Stimulated activated CD4-positive, alpha-beta T cell treated with anti-CD3 and anti-CD28 coated beads, TNF-alpha, amount 100 ng/mL, for 1 hour (primary cell): ENCODE measurements around the gene DCTN3.

Experiments
- DNase-seq, 3 donors: peaks; one replicate each; pipeline ENCODE4 v3.0.0-alpha.2; 2020; ENCODE audit warnings: low read depth in 3 of 3, low spot score in 1 of 3

DCTN3 gene

DNA sequence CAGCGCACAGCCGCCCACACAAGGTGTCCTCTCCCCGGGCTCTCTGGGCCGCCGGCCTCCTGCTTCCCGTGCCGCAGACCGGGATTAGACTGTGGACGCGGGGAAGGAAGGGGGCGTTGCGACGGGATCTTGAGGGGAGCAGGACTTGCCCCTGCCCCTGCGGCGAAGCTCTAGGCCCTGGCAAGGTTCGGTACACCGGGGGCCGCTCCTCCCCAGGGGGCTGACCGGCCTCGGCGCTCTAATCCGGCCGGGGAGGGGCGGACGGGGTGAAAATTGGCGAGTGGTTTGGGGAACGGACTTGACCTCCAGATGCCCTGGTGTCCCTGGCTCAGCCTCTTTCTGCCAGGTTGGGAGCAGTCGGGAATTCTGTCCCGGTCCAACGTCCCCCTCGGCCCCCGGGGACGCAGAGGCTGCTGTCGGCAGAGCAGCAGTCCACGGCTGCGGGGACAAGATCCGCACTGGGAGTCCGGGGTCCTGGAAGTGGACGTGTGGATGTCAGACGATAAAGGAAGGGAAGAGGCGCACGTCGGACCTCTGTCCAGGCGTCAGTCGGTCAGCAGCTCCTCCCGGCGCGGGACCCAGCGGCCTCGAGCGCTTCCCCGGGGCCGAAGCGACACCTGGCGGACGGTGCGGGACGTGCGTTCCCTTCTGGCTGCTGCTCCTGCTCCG, 28.9 kb downstream of the DCTN3 start:
- DNase-seq: peak; percentile 49 to 79 (median 51)

DNA sequence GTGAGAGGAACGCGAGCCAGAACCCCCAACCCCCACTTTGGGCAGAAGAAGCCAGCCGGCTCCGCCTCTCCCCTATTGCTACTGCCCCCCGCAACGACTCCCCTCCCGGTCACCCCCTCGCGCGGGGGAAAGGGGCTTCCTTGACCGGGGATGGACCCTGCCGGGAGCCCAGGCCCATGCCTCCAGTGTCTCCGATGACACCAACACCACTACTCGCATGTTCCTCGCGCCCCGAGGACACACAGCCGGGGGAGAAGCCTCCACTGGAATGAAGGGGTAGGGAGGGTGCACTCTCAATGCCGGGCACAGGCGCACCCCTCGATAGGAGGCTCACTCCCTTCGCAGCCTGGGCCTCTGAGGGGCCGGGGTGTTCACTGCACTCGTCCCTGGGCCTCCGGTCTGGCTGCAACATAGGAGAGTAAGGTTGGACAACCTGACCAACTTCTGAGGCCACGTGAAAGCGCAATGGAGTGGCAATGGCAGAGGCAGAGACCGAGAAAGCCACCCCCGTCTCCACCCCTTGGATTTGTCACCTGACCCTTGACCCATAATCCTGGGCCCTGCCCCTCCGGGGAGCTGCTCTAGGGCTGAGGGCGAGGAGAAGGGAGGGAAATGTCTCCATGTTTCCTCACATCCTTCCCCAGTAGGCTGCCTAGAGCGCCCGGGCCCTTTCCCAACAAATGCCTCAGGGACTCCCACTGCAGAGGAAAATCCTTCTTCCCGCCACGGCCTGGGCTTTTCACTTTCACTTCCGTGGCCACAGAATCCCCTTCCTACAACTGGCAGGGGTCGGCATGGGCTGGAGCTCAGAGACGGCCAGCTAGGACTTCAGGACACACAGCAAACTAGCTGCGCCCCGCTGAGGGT, 29.7 kb downstream of the DCTN3 start:
- no peak for DNase-seq

DNA sequence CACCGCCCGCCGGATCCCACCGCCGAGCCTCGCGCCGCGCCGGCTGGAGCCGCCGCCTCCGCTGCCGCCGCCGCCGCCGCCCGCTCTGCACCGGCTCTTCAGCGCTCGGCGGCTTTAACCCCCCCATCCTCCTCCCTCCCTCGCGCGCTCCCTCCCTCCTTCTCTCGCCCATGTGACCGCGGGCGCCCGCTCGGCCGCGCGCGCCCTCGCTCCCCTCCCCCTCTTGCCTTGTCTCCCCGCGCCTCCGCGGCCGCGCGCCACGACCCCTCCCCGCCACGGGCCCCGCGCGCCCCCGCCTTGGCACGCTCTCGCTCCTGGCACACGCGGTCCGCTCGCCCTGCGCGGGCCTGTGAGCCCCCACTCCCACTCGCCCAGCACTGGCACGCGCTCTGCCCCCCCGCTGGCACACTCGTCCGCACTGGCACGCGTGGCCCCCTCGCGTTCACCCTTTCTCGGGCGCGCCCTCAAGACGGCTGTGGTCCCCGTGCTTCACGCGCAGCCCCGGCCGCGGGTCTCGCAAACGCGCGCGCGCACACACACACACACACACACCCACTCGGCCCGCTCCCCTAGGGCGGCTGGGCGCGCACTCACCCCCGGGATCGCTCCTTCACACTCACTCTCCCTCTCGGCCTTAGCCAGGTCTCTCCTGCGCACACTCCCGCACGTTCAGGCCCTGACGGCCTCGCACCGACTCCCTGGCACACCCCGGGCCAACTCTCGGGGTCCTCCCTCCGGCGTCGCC, 30.5 kb downstream of the DCTN3 start, which contains the start of gene CNTFR:
Gene CNTFR, minus strand, starts transcription at position 89 of the 745 bp plus-strand sequence. CDS start 20,743 bp downstream, outside the sequence.
- DNase-seq: no peak

DNA sequence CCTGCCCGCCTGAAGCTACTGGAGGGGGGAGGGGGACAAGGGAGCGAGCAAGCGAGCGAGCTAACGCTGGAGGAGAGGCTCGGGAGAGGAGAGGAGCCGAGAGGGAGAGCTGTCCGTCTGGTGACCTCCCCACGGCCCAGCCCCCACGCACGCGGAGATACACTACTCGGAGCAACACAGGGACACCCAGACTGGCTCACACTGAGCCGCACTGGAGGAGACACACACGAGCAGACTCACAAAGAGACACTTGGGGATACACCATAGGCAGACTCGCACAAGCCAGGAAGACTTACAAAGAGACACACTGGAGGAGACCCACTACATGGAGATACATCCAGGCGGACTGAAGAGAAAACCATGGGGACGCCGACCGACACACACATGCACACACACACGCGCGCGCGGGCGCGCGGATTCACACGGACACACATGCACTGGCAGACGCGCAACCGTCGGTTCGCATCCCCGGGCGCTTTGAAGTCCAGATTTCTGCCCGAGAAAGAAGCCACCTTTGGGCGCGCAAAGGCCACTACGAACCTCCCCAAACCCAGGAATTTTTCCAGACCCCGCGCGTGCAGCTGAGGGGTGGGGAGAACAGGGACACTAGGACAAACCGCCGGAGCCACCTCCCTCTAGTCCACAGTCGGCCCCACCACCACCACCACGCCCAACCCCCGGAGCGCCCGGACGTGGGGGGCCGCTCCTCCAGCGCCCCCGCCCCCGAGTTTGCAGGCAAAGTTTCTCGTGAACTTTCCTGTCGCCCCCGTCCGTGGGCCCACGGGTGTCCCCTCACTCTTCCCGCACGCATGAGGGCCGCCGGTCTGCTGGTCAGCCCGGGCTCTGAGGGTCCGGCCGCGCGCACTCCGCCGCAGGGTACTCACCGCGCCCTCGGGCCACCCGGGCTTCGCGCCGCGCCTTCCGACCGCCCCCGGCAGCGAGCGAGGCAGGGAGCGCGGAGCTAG, 31.3 kb downstream of the DCTN3 start:
- no peak for DNase-seq

DNA sequence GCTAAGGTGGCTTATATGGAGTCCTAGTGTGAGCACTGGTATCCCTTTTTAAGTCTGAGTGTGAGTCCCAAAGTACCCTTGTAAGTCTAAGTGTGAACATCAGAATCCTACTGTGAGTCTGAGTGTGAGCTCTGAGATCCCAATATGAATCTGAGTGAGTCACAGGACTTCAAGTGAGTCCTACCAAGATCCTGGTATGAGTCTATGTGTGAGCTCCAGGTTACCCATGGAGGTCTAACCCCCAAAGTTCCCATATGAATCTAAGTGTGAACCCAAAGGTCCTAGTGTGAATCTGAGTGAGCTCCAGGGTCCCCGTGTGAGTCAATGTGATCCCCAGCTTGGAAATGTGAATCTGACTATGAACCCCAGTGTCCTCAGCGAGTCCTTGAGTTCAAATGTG, 33.0 kb downstream of the DCTN3 start:
- DNase-seq: no peak

DNA sequence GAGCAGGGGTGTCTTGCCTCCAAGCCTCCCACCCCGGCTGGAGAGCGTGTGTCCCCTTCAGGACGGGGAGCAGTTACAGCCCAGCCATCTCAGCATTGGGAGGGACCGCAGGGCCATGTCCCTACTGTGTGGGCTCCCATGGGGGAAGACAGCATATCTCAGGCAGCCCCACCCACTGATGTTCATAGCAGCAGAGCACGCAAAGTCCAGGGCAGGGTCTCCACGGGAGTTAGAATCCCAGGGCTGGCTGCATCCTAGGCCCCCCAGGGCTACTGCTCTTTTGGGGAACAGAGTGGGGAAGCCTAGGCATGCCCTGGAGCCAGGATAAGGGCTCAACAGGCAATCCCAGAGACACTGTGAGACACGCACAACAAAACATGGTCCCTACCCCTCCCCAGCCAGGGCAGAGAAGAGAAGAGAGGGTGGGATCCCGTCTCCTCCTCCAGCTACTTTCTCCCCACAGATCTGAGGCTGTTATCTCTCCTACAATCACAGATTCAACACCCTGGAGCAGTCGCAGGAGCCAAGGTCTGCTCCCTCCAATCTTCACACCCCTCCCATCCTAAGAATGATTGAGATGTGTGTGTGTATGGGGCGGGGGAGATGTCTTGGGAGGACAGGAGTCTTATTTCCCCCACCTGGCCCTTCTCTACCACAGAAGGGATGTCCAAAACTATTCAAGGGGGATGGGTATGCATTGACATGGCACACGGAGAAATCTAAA, 34.2 kb downstream of the DCTN3 start:
- DNase-seq: no peak

DNA sequence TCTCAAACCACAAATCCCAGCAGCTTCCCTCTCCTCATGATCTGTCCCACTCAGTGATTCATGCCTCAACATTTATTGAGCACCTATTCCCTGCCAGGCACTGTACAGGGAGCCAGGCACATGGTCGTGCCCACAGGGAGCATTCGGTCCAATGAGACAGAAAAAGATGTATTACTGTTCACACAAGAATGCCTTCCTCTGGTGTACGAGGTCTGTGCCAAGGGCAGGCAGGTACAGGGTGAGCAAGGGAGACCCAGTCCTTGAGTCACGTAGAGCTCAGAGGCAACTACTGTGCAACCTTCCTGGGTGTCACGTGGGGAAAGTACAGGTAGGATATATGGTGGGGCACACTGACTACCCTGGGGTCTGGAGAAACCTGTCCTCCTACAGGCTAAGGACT, 35.3 kb downstream of the DCTN3 start:
- DNase-seq: no peak

DNA sequence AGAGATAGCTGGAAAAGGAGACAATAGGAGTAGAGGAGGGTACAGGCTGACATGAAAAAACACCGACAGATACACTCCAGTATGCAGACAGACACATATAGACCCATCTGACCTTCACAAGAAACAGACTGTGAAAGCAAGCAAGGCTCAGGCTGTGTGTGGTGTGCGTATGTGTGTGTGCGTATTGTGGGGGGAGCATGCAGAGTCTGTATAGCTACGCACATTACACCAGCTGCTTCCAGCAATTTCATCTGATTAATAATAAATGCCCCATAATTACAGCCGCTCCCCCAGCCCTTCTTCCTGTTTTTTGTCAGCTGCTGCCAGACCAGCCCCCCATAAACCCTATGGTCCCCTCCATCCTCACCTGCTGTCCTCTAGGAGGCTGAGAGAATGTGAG, 37.5 kb downstream of the DCTN3 start:
- no peak for DNase-seq

DNA sequence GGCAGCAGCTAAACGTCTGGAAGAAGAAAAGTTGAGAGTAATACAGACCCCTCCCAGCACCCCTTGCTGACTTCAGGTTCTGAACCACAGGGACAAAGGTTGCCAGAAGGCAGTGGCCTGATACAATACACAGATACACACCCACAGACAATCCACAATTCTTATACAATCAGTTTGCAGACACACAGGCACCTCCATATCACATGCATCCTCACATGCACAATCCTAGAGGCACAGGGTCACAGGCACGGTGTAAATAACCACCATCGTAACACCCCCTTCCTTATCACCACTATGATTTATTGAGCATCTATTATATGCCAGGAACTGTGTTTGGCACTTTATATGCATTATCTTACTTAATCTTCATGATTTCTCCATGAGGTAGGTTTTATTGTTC, 39.0 kb downstream of the DCTN3 start:
- DNase-seq: no peak

DNA sequence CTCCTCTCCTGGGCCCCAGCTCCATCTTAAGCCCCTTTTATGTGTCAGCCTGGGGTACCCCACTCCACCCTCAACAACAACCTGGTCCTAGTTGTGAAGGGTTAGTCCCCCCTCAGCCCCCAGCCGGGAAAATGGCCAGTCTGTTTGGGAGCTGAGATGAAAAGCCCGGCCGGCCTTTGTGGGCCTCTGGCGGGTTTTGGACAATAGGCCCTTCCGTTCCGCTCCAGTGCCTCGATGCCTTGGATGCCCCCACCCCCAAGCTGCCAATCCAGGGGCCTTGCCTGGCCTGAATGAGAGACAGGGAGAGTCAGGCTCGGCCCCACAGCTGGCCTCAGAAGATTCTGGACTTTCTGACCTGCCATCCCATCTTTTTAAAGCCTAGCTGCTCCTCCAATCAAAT, 39.9 kb downstream of the DCTN3 start:
- no peak for DNase-seq

DNA sequence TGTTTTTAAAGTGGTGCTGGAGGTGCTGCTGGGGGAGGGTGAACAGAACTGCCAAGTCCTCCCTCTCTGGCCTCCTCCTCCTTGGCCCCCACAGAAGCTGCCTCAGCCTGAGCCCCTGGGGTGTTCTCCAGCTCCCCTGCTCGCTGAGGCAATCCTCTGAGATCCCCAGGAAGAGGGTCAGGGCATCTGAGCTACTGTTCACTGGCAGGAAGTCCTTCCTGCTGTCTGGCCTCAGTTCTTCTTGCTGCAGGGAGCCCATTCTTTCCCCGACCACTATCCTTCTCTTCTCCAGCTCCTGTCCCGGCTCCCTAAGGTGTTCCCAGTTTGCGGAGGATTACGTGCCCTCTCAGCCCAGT, 40.5 kb downstream of the DCTN3 start:
- DNase-seq: no peak

DNA sequence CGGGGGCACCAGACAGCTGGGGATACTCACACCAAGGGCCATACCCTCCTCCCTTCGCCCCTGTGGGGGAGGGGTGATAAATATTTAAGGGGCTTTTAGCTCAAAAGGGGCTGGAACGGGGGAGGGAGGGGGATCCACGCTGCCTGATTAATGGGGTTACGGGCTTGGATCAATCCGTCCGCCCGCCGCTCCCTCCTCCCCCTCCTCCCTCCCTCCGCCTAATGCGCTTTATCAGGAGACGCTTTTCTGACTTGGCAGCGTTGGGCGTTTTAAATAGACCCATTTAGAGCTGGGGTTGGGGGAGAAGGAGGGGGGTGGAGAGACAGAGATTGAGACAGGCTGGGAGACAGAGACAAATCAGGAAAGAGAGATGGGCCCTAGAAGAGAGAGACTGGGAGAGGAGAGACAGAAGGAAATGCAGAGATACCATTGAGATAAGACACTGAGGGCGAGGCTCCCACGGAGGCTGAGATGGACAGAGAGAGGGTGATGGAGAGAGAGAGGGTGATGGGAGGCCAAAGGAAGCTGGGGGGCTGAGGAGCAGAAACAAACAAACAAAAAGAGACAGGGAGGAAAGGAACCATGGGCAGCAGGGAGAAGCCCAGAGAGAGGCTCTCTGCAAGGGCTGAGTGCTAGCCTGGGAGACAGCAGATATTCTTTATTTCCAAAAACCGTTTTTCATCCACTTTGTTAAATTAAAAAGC, 41.0 kb downstream of the DCTN3 start:
- no peak for DNase-seq

DNA sequence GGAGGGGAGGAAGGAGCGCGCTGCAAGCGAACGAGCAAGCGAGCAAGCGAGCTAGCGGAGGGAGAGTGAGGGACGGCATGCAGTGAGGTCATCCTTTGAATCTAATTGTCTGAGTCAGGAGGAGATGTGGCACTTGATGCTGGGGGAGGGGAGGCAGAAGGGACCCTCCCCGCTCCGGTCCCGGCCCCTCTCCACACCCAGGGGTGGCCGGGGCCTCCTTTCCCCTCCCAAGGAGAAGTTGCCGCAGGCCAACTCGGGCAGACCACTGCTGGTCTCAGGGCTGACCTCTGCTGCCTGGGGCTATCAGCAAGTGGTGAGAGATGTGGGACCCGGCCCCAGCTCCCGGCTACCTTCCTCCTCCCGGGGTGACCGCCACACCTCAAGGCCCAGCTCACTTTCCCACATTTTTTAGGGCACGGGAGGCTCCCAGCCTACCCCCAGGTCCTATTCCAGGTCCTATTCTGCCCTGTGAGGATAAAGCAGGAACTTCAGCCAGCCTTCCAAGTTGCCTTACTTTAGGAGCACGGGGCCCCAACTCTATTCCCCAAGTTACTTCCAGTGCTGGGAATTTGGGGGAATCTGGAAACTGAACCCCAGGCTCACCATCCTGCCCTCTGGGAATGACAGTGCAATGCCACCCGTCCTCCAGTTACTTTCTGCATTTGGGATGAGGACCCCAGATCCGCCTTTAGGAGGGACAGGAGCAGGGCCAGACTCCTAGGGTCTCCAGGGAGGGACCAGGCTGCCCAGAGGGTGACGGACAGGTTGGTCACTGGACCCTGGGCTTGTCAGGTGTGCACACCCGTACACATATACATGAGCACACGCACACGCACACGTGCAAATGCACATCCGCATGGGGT, 41.8 kb downstream of the DCTN3 start:
- DNase-seq: no peak

DNA sequence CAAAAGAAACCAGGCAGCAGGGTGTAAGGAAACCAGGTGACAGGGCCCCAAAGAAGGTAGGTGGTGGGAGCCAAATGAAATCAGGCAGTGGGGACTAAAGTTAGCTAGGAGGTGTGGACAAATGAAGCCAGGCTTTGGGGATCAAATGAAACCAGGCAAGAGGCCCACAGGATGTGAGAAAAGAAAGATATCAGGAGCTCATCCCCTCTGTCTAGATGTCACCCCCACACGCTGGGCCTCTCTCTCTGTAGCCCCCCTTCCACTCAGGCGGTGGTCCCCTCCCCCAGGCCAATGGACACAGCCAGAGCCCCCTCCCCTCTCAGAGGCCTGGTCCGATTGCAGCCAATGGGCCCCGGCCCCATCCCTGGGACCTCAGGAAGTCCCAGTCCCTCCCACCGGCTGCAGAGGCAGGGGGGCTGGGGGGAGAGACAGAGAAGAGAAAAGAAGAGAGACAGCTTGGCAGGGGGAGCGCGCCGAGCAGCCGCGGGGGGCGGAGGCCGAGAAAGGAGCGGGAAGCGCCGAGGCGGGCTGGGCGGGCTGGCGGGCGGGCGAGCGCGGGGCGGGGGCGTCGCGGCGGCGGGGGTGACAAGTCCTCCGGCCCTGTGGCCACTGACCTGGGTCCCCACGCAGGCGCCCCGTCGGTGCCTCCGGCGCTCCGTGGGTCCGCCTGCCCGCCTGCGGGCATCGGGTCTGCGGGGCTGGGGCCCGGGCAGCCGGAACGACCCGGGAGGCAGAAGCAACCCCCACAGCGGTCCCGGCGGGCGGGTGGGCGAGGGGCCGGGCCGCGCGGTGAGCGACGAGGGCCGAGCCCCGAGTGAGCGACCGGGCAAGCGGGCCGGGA, 42.7 kb downstream of the DCTN3 start:
- no peak for DNase-seq

DNA sequence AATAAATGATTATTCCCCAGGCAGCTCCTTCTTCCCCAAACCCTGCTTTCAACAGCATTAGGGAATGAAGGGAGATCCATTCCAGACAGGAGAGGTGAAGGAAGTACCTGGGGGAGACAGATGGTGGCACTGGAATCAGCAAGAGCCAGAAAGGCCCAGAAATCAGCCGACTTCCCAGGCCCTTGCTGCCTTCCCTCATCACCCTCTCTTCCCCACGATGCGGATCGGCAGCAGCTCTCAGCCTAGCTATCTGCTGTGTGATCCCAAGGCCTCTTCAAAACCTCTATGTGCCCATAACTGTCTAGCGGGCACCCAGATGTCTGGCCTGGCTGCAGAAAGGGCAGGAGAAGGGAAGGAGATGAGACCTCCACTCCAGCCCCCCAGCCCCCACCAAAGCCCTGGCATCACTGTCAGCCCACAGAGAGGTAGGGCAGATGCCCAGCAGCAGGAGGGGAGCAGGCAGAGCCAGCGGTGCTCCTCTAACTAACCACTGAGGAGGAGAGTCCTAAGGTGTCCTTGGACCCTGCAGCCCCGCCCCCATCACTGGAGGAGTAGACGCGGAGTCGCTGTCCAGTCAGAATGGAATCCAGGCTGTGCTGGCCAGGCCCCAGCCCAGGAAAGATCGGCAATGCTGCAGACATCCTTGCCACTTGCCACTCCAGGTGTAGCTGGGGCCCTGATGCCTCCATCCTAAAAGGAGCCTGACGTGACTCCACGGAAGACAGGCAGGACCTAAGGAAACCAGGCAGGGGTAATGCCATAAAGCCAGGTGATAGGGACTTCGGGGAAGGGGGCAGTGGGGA, 43.5 kb downstream of the DCTN3 start:
- DNase-seq: no peak

DNA sequence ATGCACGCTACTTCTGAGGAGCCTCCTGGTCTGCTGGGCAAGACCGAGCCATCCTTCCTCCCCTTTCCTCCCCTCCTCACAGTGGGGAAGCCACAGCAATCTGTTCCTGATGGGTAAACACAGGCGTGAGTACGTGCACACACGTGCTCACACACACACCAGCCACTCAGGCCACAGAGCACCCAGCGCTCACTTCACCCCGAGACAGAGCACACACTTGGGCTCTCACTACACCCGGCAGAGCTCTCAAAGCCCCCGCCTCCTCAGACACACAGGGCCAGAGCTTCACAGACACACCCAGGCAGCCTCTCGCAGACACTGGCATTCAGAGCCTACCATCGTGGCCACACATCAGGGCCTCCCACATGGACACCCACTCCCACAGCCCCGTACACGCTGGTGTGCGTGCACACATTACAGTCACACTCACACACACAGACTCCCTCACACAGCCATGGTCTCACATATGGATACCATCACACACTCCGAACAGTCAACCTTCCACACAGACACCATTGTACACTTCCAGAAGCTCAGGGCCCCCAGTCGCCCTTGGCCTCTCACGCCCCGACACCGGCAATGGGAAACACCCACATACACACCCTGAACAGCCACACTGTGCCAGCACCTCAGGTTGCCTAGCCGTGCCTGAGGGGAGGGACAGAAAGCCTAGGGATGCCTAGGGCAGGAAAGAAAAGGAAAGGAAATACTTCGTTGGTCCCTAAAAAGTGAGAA, 44.3 kb downstream of the DCTN3 start:
- DNase-seq: no peak
